Stimulated activated CD4-positive, alpha-beta T cell treated with anti-CD3 and anti-CD28 coated beads, Interleukin-15, amount 100 ng/mL, for 48 hours (primary cell): Measurements from ENCODE around the gene GRM8.

ENCODE experiments used
- DNase-seq, 2 donors: peaks; one replicate each; pipeline ENCODE4 v3.0.0-alpha.2; 2020; ENCODE audit warnings: low read depth in 2 of 2

Gene GRM8

GRCh38 chr7:127146746-127147536 is 105.8 kb downstream of the GRM8 start:
- no peak for DNase-seq

- no peak for DNase-seq
These were observed 115.6 kb downstream of the GRM8 start for GRCh38 chr7:127137146-127137545.

- DNase-seq = no peak
These were observed 116.8 kb downstream of the GRM8 start for GRCh38 chr7:127135871-127136485.

DNA sequence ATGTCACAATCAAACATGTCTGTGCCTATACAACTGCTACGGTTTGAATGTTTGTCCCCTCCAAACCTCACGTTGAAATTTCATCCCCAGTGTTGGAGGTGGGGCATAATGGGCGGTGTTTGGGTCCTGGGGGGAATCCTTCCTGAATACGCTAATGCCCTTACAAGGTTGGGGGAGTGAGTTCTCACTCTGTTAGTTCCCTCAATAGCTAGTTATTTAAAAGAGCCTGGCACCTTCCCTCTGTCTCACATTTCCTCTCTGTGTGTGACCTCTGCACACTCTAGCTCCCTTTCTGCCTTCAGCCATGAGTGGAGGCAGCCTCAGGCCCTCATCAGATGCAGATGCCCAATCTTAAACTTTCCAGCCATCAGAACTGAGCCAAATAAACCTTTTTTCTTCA is 129.5 kb downstream of the GRM8 start:
- DNase-seq = no peak

DNA sequence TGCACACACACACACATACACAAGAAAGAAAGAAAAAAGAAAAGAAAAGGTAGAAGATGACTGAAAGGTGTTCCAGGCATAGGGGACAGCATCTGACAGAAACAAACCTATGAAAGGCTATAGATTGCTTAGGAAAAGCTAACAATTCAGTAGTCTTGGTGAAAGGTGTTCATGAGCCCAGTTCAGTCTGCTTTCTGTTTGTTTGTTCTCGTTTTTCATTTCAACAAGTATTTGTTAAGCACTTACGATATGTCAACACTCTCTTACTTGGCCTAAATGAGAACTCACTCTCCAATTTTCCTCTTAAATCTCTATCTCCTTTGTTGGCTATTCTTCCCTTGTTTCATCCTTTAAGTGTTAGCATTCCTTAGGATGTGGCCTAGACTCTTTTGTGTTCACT is 133.2 kb downstream of the GRM8 start:
- DNase-seq = no peak

DNA sequence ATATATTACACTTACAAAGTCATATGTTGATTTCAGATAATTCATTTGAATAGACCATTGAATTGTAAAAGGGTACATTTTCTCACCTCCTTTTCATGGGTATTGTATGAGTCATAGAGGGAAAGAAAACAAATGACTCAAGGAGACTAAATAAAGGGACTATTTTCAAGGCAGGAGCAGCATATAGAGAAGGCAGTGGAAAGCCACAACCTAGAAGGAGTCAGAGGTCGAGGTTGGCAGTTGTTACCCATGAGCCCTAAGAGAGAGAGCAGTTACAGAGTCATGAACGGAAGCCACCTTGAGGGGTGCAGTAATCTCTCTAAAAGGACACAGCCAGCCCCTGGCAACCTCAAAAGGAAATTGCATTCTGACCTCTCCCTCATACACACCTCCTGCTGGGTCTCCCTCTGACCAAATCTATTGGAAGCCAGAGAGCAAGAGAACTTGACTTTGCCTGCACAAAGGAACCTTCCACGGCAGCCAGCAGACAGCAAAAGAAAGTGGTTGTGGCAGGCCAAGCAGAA is 137.9 kb downstream of the GRM8 start:
- DNase-seq = no peak

DNA sequence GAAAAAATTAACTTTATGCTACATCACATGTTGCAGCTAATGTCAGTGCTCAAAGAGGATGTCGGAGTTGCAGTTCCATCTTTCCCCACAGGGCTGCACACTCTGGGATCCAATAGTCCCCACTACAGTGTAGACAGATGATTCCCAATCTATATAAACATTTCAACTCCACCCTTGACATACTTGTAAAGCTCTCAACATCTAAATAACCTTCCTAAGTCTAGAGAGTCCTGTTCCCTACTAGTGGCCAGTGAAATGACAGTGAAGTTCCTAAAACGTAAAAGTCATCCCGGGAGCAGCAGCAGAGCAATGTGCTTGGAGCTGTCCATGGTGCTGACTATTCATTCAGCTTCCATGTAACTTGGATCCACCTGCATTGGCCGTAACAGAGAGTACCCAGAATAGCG is 145.1 kb downstream of the GRM8 start:
- peak in 1 of 2 donors; percentile 6 for DNase-seq

- no peak for DNase-seq
These were observed 159.4 kb downstream of the GRM8 start for GRCh38 chr7:127093340-127093739.

- no peak for DNase-seq
These were observed 161.1 kb downstream of the GRM8 start for GRCh38 chr7:127091620-127092019.

DNA sequence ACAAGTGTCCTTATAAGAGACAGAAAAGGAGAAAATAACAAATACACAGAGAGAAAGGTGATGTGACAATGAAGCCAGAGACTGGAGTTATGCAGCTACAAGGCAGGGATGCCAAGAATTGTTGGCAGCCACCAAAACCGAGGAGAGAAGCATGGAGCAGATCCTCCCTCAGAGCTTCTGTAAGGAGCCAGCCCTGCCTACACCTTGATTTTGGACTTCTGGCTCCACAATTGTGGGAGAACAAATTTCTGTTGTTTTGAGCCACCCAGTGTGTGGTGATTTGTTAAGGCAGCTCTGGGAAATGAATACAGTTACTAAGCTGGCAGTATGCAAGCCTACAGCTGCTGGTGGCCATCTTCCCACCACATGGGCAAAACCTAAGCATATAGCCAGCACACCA is 163.6 kb downstream of the GRM8 start:
- no peak for DNase-seq

DNA sequence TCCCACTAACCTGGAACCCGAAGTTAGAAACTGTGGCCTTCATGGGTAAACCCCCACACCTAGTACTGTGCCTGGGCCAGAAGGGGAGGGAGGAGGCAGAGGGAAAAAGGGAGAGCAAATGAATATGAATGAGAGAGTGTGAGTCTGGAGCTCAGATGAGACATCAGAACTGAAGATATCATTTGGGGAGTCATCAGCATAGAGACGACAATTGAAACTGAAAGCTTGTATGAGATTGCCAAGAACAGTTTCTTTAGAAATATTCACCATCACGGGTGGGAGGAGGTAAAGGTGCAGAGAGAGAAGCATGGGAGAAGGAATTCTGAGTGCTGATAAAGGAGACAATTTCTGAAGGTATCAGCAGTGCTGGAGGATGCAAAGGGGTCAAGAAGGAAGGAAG is 171.2 kb downstream of the GRM8 start:
- DNase-seq = no peak

- DNase-seq = no peak
These were observed 172.2 kb downstream of the GRM8 start for GRCh38 chr7:127080576-127080975.

- DNase-seq = no peak
These were observed 185.8 kb downstream of the GRM8 start for GRCh38 chr7:127066974-127067373.

DNA sequence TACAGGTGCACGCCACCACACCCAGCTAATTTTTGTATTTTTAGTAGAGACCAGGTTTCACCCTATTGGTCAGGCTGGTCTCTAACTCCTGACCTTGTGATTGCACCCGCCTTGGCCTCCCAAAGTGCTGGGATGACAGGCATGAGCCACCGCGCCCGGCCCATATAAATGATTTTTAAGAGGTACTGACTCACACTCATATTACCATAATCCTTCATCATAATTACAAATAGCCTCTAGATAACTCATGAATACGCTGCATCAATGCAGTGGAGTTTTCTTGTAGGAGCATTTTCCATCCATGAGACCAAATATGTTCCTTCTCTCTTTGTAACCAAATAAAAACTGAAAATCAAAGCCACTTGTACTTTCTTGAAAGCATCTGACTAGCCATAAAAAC is 193.3 kb downstream of the GRM8 start:
- no peak for DNase-seq

- no peak for DNase-seq
These were observed 194.8 kb downstream of the GRM8 start for GRCh38 chr7:127057918-127058317.

DNA sequence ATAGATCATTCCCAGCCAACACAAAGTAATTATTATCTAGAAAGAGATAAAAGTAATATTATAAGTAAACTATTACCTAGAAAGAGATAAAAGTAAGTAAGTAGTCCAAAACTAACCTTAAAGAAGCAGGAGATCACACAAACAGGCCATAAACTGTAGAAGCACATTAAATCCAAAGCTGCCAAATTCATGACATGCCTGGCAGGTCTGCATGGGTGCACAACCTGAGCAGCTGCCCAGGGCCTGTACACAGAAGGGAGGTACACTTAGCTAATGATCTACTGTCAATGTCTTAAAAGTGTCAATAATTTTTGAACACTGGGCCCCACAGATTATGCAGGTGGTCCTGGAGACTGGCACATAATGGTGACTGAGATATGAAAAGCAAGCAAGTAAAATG is 196.5 kb downstream of the GRM8 start:
- no peak for DNase-seq

- no peak for DNase-seq
These were observed 205.2 kb downstream of the GRM8 start for GRCh38 chr7:127047521-127047920.

DNA sequence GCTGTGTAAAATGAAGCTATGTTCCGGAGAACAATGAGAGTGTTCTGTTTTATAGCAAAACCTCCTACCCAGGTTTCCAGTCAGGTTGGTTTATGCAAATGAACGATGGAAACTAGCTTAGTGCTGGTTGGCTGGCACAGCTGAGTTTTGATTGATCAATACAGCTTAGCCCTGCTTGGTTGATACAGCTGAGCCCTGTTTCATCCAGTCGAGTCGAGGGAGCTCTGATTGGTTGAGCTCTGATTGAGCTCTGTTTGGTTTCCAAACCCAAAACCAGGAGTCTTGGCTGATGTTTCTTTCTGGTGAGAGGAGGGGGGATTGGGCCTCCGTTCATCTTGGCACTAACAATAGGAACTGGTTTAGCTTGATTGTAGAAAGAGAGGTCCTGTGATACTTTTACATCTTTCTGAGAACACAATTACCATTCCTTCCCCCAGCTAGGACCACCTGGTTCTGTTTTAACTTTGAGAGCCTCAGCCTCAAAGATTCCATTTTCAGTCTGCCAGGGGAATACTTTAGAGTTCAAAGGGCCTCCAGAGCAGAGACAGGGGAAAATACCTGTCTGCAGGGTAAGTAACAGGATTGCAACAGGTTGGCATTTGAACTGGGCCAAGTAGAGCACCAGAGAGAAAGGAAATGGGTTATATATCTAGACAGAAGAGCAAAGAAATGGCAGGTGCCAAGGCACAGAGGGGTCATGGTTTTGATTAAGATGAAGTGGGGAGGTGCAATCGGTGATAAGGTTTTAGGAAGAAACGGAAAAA is 210.9 kb downstream of the GRM8 start:
- no peak for DNase-seq

GRCh38 chr7:127040042-127040441 is 212.7 kb downstream of the GRM8 start:
- DNase-seq = no peak

GRCh38 chr7:127039541-127039940 is 213.2 kb downstream of the GRM8 start:
- DNase-seq = no peak

DNA sequence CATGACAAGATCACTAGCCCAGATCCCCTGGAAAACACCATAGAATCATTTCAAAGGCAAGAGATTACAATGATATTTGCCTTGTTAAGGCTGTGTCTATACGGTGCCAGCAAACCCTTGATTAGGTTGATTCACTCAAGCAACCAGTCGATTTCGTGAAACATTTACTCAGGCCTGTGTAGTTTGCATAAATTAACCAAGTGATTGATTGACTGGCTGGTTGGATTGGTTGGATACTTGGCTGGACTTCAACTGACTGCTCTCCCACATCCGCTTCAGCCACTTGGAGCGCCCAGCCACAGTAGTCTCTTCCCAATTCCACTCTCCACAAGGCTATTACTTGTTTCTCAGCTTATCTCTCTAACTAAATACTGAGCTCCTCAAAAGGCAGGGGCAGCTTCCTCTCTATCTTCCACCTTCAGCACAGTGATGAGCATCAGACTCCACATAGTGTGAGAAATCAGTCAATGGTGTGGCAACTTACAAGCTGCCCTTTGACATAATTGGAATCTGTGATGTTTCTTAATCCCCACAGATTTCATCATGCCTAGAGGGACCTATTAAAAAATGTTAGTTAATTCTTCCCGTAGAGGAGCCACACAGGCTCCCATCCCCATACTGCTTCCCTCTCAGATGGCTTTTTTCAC is 217.4 kb downstream of the GRM8 start:
- no peak for DNase-seq

- DNase-seq = no peak
These were observed 218.4 kb downstream of the GRM8 start for GRCh38 chr7:127034186-127034806.
